NCI-H1436 treated with DMSO at 0.1 percent for 48 hours (cell line): ENCODE data around the gene IMMP1L.
A peak's percentile ranks its signal among the peaks of the same experiment; 100 is the strongest.

Source experiments
- DNase-seq: peaks from one replicate; lab custom pipeline; 2025; lab: John Stamatoyannopoulos, UW

Gene IMMP1L

DNA sequence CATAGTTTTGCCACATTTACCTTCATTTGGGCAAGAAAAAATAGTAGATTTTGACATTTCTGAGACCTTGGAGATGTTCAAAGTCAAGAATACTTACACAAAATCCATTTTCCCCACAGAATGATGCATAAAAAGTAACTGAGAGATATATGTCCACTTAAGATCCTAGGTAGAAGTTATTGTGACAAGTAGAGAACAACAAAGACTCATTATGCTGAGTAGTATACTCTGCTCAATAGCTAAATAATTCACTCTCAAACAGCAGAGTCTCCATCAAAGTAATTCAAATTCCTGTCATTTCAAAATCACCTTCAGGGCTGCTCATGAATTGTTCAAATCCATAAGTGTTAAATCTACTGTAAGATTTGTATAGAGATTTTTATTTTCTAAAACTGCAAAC lies 35.3 kb downstream of the IMMP1L start:
- no peak for DNase-seq

DNA sequence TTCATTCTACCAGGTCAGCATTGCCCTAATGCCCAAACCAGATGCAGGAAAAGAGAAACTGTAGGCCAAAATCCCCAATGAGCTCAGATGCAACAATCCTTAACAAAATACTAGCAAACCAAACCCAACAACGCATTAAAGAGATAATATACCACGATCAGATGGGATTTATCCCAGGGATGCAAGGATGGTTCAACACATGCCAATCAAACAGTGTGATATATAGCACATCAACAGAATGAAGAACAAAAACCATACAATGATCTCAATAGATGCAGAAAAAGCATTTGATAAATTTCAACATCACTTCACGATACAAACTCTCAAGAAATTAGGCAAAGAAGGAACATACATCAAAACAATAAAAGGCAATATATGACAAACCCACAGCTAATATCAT lies 45.0 kb downstream of the IMMP1L start:
- DNase-seq: no peak

DNA sequence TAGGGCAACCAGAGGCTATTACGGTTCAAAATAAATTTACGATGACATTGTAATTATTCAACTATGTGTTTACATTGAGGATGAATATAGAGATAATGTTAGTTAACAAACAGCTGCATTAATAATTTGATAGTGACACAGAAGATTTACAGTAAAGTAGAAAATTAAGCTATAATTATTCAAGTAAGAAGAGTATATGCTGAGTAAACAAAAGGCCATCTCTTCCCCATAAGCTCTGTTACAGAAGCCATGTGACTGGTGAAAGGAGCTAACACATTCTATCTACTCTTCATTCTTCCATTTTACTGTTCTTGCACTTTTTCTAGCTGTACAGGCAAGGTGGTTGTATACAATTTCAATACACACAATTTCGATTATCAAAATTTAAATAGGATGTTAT lies 54.2 kb downstream of the IMMP1L start:
- DNase-seq: no peak

DNA sequence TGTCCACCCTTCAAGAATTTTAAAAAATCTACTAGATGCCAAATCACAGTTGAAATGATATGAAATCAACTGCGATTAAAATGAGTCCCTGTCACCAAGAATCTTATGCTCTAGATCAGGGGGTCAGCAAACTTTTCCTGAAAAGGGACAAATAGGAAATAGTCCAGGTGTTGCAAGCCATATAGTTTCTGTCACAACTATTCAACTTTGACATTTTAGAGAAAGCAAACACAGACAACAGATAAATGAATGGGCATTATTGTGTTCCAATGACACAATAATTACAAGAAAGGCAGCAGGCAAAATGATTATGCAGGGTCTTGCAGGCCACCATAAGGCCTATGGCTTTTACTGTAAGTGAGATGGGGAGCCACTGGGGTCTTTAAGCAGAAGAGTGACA lies 58.6 kb downstream of the IMMP1L start:
- no peak for DNase-seq

GRCh38 chr11:31449040-31449439 lies 60.4 kb downstream of the IMMP1L start:
- DNase-seq: no peak

DNA sequence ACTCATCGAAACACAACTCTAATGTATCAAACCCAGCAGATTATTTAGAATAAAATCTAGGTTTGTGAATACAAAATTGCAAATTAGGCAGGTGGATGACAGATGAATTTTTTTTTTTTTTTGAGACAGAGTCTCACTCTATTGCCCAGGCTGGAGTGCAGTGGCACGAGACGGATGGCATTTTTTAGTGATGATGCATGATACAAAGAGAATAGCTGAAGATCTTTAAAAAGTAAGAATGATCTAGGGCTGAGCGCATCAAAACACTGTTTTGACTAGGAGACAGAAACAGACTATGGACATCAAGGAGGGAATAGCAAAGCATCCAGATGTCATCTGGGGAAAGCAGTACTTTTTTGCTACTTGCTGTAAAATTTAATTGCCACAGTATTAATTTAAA lies 63.8 kb downstream of the IMMP1L start:
- no peak for DNase-seq

GRCh38 chr11:31443802-31444201 lies 65.6 kb downstream of the IMMP1L start:
- no peak for DNase-seq

DNA sequence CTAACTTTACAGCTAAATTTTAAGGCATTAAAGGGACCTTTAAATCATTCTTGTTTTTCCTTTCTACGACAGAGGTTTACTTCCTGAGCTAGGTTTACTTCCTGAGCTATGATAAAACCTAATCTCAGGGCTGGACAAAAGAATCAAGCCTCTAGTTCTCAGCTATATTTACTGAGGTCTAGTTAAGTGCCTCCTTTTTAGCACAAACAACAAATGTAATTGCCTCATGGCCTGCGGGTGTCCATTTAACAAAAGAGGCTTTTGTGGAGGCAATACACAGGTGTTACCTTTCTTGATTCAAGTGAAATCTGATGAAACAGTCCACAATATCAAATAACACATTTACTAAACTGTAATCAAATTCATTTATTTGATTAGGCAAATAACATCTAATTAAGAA lies 67.3 kb downstream of the IMMP1L start:
- peak; percentile 90 for DNase-seq

DNA sequence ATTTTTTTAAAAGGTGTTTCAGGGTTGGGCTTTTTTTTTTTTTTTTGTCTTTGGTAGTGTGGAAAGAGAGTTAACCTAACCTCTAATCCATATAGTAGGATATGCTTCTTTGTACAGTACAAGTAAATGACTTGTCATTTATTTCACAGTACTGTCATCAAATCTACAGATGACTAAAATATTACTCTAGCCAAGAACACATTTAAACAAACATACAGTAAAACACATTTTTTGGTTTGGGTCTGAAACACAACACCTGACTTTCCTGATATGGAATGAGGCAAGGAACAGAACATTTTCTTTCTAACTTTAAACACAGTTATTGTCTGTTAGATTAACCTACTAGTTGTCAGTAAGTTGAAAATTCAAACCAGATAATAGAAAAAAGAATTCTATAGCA lies 68.1 kb downstream of the IMMP1L start:
- DNase-seq: no peak

GRCh38 chr11:31437742-31438435 lies 71.5 kb downstream of the IMMP1L start:
- no peak for DNase-seq

- no peak for DNase-seq
These were observed 75.6 kb downstream of the IMMP1L start for GRCh38 chr11:31433851-31434250.

- no peak for DNase-seq
These were observed 84.8 kb downstream of the IMMP1L start for GRCh38 chr11:31424652-31425051.

GRCh38 chr11:31422703-31423102 lies 86.7 kb downstream of the IMMP1L start:
- no peak for DNase-seq

DNA sequence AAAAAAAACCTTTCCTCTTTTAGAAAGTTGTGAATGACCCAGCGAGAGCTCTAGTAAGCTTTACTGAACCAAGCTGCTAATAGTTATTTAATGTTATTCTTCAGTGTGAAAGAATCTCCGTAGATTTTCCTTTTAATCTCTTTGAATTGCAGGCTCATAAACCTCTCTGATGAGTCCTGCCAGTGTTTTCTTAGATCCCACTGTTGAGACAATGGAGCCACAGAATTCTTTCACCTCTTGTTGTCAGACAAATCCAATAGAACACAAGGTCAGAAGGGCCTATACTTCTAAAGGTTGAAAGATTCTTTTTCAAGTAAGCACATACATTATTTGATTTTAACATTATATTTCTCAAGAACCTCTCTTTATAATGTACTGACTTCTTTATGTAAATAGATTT lies 87.6 kb downstream of the IMMP1L start:
- no peak for DNase-seq

- DNase-seq: no peak
These were observed 89.8 kb downstream of the IMMP1L start for GRCh38 chr11:31419669-31420068.

GRCh38 chr11:31419138-31419537 lies 90.3 kb downstream of the IMMP1L start:
- DNase-seq: no peak

DNA sequence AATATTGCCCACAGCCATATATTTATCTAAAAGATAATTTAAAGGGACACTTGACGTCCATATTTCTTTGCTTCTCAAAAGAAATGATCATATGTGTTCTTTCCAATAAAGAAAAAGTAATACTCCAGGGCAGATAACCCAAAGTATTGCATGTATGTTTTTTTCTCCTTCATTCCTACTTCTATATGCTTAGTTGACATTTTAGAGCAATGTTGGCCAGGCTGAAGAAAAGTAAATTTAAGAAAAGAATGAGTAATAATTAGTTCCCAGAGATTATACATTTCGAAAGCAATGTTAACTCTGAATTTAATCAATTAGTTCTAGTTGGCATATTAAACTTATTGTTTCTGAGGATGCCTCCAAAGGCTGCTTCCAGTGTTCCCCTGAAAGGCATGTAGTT lies 91.6 kb downstream of the IMMP1L start:
- no peak for DNase-seq

DNA sequence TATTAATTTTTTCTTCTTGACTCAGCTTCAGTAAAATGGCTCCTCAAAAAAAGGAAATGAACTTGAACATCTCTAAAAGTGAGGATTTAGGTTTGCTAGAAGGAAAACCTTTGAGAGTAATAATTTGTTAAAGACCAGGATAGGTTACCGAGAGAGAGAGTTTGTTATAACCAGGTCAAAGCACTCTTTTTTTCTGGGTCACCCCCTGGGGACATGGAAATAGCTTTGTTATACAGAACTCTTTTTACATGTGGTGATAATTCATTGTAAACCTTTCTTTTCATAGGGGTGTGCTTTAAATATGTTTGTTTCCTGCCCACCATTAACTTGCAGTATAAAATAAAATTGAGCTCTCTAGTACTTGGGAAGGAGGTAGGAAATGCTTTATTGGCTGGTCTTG lies 92.1 kb downstream of the IMMP1L start:
- DNase-seq: no peak

DNA sequence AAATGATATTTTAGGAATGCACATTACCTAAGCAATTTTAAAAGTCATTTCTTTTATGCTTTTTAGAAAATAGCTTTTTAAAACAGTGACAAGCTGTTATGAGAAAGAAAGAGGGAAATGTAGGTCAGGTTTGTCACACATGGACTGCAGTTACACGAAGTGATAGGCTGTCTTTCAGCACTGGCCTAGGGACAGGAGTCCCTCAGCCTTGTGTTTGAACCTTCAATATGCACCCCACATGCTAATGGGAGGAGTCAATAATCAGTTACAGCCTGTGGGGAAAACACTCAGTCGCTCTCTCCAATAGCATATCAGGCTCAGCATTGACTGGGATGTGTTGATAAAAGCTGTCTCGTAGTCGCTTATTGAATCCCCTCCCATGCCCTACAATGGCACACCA lies 94.0 kb downstream of the IMMP1L start:
- DNase-seq: no peak

- DNase-seq: no peak
These were observed 95.1 kb downstream of the IMMP1L start for GRCh38 chr11:31414338-31414737.

DNA sequence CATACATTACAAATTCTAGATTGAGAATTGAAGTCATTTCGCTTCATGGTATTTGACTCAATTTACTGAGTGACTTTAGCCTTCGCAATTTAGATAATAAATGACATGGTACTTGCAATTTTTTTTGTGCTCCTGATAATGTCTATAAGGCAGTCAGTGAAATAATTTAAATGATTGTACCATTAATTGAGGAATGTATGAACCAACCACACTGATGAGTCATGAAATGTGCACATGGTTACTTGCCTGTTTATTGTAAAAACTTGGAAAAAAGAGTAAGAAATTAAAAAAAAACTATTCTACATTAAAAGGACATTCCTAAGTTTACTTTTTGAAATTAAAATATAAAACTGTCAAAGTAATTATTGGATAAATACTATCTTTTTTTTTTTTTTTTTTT lies 96.5 kb downstream of the IMMP1L start:
- no peak for DNase-seq

DNA sequence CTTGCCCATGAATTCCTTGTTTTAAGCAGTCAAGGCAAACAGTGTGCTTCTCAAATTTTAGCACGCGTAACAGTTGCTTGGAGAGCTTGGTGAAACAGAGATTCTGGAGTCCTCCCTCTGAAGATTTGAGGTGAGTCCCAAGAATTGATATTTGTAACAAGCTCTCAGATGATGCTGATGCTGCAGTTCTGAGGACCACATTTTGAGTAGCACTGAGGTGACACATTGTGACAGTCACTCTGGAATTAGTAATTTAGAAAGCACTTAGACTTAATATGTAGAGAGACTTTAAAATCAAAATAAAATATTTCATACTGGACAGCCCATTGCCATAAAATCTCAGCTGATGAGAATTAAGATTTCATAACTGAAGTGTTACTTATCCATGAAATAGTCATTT lies 101.2 kb downstream of the IMMP1L start:
- no peak for DNase-seq

- DNase-seq: no peak
These were observed 104.8 kb downstream of the IMMP1L start for GRCh38 chr11:31404614-31405013.

DNA sequence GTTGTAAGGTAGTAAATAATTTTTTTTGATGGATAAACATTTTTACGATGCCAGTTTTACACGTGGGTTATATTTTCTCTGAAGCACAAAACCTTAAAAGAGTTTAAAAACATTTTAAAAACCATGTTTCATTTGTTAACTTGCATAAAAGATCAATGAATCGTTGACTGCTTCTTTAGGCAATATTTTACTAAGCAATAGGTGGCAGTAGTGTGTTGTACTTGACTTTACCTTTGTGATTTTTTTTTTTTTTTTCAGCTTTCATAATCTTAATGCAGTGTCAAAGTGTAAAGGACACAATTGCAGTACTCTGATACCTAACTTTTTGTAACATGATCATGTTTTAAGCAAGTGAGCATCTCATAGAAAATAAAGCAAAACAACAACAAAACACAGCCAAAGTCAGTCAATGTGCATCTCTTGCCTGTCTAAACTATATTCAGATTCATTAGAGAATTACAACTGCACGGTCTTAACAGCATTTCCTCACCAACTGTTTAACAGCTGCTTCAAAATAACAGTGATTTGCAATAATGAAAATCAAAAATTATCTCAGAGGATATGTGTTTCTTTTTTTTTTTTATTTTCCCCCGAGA lies 112.1 kb downstream of the IMMP1L start:
- DNase-seq: no peak
